ENCODE results near the gene MCAM.

The MCAM gene

GRCh38 chr11:119336744-119337469 lies 20.0 kb upstream of the MCAM start:
- WGBS, 2 experiments (ENCODE audit: insufficient coverage in 2 of 2): 89 to 95% methylated on average over 9 of the region's 9 CpGs
- Histone ChIP-seq H3K4me3 (ENCODE audit: extremely low read depth, insufficient read depth, low read length, poor library complexity, severe bottlenecking) (peak overlapping the region; percentile 23), H3K27ac (ENCODE audit: low read depth, low read length, severe bottlenecking) (peak overlapping the region; percentile 97), H3K4me1 (ENCODE audit: control insufficient read depth, insufficient read depth, low read length, poor library complexity, severe bottlenecking) (peaks cover 44% of the 10 kb centered on the region), H3K36me3 (ENCODE audit: control insufficient read depth, insufficient read depth, low read length) (peaks cover 11% of the 10 kb centered on the region), H3K9me3 (ENCODE audit: control insufficient read depth, low read length) (no peaks in the 10 kb centered on the region)

GRCh38 chr11:119335655-119336543 lies 19.0 kb upstream of the MCAM start:
- 92 to 93% methylated on average over 26 to 29 of the region's 30 CpGs for WGBS, 2 experiments (ENCODE audit: insufficient coverage in 2 of 2)
- peaks cover 44% of the 10 kb centered on the region for H3K4me1 ChIP-seq (ENCODE audit: control insufficient read depth, insufficient read depth, low read length, poor library complexity, severe bottlenecking)
- H3K36me3 ChIP-seq (ENCODE audit: control insufficient read depth, insufficient read depth, low read length): peaks cover 11% of the 10 kb centered on the region
- peak overlapping the region; percentile 90 for H3K4me3 ChIP-seq (ENCODE audit: extremely low read depth, insufficient read depth, low read length, poor library complexity, severe bottlenecking)
- no peaks in the 10 kb centered on the region for H3K9me3 ChIP-seq (ENCODE audit: control insufficient read depth, low read length)
- peak overlapping the region; percentile 97 for H3K27ac ChIP-seq (ENCODE audit: low read depth, low read length, severe bottlenecking)

GRCh38 chr11:119335091-119335654 lies 18.2 kb upstream of the MCAM start:
- peak overlapping the region; percentile 90 for H3K4me3 ChIP-seq (ENCODE audit: extremely low read depth, insufficient read depth, low read length, poor library complexity, severe bottlenecking)
- WGBS, 2 experiments (ENCODE audit: insufficient coverage in 2 of 2): 81 to 85% methylated on average over 15 of the region's 15 CpGs
- H3K36me3 ChIP-seq (ENCODE audit: control insufficient read depth, insufficient read depth, low read length): peaks cover 11% of the 10 kb centered on the region
- no peaks in the 10 kb centered on the region for H3K9me3 ChIP-seq (ENCODE audit: control insufficient read depth, low read length)
- H3K27ac ChIP-seq (ENCODE audit: low read depth, low read length, severe bottlenecking): no peak overlapping the region
- H3K4me1 ChIP-seq (ENCODE audit: control insufficient read depth, insufficient read depth, low read length, poor library complexity, severe bottlenecking): peaks cover 44% of the 10 kb centered on the region

GRCh38 chr11:119334174-119334930 lies 17.4 kb upstream of the MCAM start, which contains the start of gene RNF26:
TSS of gene RNF26 (plus strand) at chr11:119334527. CDS start at chr11:119335123, 596 bp downstream.
- H3K4me3 ChIP-seq (ENCODE audit: extremely low read depth, insufficient read depth, low read length, poor library complexity, severe bottlenecking): peak within 1 kb of the TSS; percentile 90
- H3K27ac ChIP-seq (ENCODE audit: low read depth, low read length, severe bottlenecking): peak within 1 kb of the TSS; percentile 81
- peaks cover 11% of the 10 kb centered on the region for H3K36me3 ChIP-seq (ENCODE audit: control insufficient read depth, insufficient read depth, low read length)
- H3K4me1 ChIP-seq (ENCODE audit: control insufficient read depth, insufficient read depth, low read length, poor library complexity, severe bottlenecking): peaks cover 40% of the 10 kb centered on the region
- WGBS, 2 experiments (ENCODE audit: insufficient coverage in 2 of 2): 0 to 1% methylated on average over 43 to 54 of the region's 54 CpGs
- no peaks in the 10 kb centered on the region for H3K9me3 ChIP-seq (ENCODE audit: control insufficient read depth, low read length)

- Histone ChIP-seq H3K4me1 (ENCODE audit: control insufficient read depth, insufficient read depth, low read length, poor library complexity, severe bottlenecking) (peaks cover 24% of the 10 kb centered on the region), H3K4me3 (ENCODE audit: extremely low read depth, insufficient read depth, low read length, poor library complexity, severe bottlenecking) (no peak overlapping the region), H3K27ac (ENCODE audit: low read depth, low read length, severe bottlenecking) (no peak overlapping the region), H3K9me3 (ENCODE audit: control insufficient read depth, low read length) (no peaks in the 10 kb centered on the region), H3K36me3 (ENCODE audit: control insufficient read depth, insufficient read depth, low read length) (peaks cover 11% of the 10 kb centered on the region)
- WGBS, 2 experiments (ENCODE audit: insufficient coverage in 2 of 2): 50 to 80% methylated on average over 1 to 2 of the region's 4 CpGs
These were observed 15.3 kb upstream of the MCAM start for GRCh38 chr11:119332111-119332765.

- Histone ChIP-seq H3K4me1 (ENCODE audit: control insufficient read depth, insufficient read depth, low read length, poor library complexity, severe bottlenecking) (peaks cover 4% of the 10 kb centered on the region), H3K9me3 (ENCODE audit: control insufficient read depth, low read length) (no peaks in the 10 kb centered on the region), H3K4me3 (ENCODE audit: extremely low read depth, insufficient read depth, low read length, poor library complexity, severe bottlenecking) (no peak overlapping the region), H3K36me3 (ENCODE audit: control insufficient read depth, insufficient read depth, low read length) (no peaks in the 10 kb centered on the region), H3K27ac (ENCODE audit: low read depth, low read length, severe bottlenecking) (no peak overlapping the region)
- WGBS, 2 experiments (ENCODE audit: insufficient coverage in 2 of 2): 75 to 85% methylated on average over 1 of the region's 1 CpG
These were observed 13.3 kb upstream of the MCAM start for GRCh38 chr11:119330237-119330636.

GRCh38 chr11:119329320-119329719 lies 12.4 kb upstream of the MCAM start:
- WGBS, 2 experiments (ENCODE audit: insufficient coverage in 2 of 2): 87% methylated on average over 2 of the region's 2 CpGs; no CpG with 5 or more reads in 1 of the 2 experiments
- no peaks in the 10 kb centered on the region for H3K4me1 ChIP-seq (ENCODE audit: control insufficient read depth, insufficient read depth, low read length, poor library complexity, severe bottlenecking)
- no peak overlapping the region for H3K27ac ChIP-seq (ENCODE audit: low read depth, low read length, severe bottlenecking)
- no peaks in the 10 kb centered on the region for H3K36me3 ChIP-seq (ENCODE audit: control insufficient read depth, insufficient read depth, low read length)
- H3K9me3 ChIP-seq (ENCODE audit: control insufficient read depth, low read length): no peaks in the 10 kb centered on the region
- no peak overlapping the region for H3K4me3 ChIP-seq (ENCODE audit: extremely low read depth, insufficient read depth, low read length, poor library complexity, severe bottlenecking)

GRCh38 chr11:119324189-119324588 lies 7.3 kb upstream of the MCAM start:
- WGBS, 2 experiments (ENCODE audit: insufficient coverage in 2 of 2): 86 to 94% methylated on average over 4 of the region's 4 CpGs
- H3K4me3 ChIP-seq (ENCODE audit: extremely low read depth, insufficient read depth, low read length, poor library complexity, severe bottlenecking): no peak overlapping the region
- no peak overlapping the region for H3K27ac ChIP-seq (ENCODE audit: low read depth, low read length, severe bottlenecking)
- H3K36me3 ChIP-seq (ENCODE audit: control insufficient read depth, insufficient read depth, low read length): no peaks in the 10 kb centered on the region
- peaks cover 18% of the 10 kb centered on the region for H3K4me1 ChIP-seq (ENCODE audit: control insufficient read depth, insufficient read depth, low read length, poor library complexity, severe bottlenecking)
- no peaks in the 10 kb centered on the region for H3K9me3 ChIP-seq (ENCODE audit: control insufficient read depth, low read length)

GRCh38 chr11:119323532-119324033 lies 6.7 kb upstream of the MCAM start:
- peaks cover 24% of the 10 kb centered on the region for H3K4me1 ChIP-seq (ENCODE audit: control insufficient read depth, insufficient read depth, low read length, poor library complexity, severe bottlenecking)
- H3K9me3 ChIP-seq (ENCODE audit: control insufficient read depth, low read length): no peaks in the 10 kb centered on the region
- no peaks in the 10 kb centered on the region for H3K36me3 ChIP-seq (ENCODE audit: control insufficient read depth, insufficient read depth, low read length)
- WGBS, 2 experiments (ENCODE audit: insufficient coverage in 2 of 2): 40 to 66% methylated on average over 4 to 7 of the region's 8 CpGs
- H3K4me3 ChIP-seq (ENCODE audit: extremely low read depth, insufficient read depth, low read length, poor library complexity, severe bottlenecking): no peak overlapping the region
- H3K27ac ChIP-seq (ENCODE audit: low read depth, low read length, severe bottlenecking): no peak overlapping the region
